ENCODE data around the gene CYP26A1.

Gene CYP26A1

GRCh38 chr10:93064874-93065660 lies 8.6 kb upstream of the CYP26A1 start:
- no peak for DNase-seq (ENCODE audit: low read depth in 2 of 2)

GRCh38 chr10:93065675-93066543 lies 7.8 kb upstream of the CYP26A1 start:
- no peak for DNase-seq (ENCODE audit: low read depth in 2 of 2)

- no peak for DNase-seq (ENCODE audit: low read depth in 2 of 2)
These were observed 7.2 kb upstream of the CYP26A1 start for GRCh38 chr10:93066544-93066913.

DNA sequence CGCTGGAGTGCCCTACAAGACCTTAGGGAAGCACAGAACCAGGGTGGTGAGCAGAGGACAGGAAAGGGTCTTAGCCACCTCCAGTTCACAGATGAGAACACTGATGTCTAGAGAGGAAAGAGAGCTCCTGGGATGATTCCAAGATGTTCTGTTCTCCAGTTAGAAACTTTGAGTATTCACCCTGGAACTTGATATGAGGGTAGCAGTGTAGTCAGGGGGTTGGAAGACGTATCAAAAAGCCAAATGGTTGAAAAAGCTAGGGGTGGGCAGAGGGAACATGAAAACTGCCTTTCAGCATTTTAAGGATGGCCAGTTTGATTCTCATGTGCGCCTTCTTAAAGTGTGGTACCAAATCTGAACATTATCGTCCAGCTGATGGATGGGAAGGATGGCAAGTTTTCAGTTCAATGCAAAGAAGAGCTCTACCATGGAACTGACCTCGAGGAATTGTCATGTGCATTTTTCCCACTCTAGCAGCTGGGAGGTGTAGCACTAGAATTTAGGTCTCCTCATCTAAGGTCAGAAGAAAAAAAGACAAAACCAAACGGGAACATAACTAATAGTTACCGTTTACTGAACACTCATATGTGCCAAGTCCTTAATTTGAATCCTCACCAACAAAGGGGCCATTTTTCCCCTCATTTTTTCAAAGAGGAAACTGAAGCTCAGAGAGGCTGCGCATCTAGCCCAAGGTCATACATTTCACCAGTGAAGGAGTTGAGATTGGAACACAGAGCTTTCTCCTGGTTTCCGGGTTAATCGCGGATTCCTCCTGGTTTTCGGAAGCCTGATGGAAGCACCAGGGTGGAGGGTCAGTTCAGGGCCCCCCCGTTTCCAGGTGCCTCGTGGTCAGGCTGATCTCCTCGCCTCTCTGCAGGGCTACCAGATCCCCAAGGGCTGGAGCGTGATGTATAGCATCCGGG lies 6.0 kb upstream of the CYP26A1 start:
- no peak for DNase-seq (ENCODE audit: low read depth in 2 of 2)

GRCh38 chr10:93068411-93069244 lies 5.1 kb upstream of the CYP26A1 start:
- no peak for DNase-seq (ENCODE audit: low read depth in 2 of 2)

DNA sequence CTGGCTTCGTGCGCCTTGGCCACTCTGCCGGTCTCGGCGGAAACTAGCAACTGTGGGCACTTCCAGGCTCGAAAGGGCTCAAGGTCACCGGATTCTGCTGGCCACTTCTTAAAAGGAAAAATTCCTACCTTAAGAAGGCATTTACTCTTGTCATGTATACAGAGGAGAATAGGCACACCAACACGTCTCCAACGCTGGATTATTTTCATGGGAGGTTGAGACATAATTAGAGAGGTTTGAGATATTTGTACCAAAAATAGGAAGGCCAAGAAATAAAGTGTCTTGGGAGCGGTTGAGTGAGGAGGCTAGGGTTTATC lies 4.5 kb upstream of the CYP26A1 start:
- DNase-seq (ENCODE audit: low read depth in 2 of 2) = no peak

DNA sequence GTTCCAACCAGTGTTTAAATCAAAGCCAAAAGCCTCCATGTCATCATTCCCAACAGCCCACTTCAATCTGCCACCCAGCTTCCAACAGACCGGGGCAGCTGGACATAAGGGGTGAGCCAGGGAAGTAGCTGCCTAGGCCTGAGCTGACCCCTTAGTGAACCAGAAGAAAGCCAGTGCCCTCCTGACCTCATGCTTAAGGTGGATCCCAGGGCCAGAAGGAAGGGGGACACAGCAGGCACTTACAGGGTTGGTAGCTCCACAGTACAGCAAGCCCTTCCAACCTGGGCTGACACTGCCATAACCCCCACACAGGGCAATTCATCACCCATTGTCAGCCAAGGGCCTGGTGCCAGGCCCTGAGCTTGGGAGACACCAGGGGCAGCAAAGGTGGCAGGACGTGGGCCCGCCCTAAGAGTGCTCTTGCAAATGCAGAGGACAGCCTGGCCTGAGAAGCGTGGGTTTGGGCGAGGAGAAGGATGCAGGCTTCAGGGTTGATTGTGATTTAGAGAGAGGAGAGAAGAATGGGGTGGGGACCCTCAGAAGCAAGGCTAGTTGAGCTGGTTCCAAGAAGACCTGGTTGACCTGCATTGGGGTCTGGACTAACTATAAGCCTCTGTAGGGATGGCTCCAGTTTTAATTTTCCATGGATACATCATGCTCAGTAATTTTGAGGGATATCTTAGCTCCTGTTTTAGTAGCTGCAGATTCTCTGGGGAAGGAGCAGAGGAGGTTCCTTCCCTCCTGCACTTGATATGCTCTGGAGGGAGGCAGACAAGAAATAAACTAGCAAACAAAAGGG lies 3.1 kb upstream of the CYP26A1 start:
- DNase-seq (ENCODE audit: low read depth in 2 of 2) = no peak

DNA sequence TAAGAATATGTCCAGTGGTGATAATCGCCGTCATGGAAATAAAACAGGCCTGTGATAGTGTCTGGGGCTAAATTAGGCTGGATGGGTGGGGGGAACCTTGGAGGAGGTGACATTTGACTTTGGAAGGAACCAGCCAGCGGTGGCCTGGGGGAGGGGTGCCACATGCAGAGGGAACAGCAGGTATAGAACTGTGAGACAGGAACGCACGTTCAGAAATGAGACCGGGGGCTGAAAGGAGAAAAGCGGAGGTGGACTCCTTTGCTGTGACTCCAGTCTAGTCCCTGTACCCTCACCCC lies 2.6 kb upstream of the CYP26A1 start:
- no peak for DNase-seq (ENCODE audit: low read depth in 2 of 2)

GRCh38 chr10:93071674-93072224 lies 1.9 kb upstream of the CYP26A1 start:
- DNase-seq (ENCODE audit: low read depth in 2 of 2) = no peak

DNA sequence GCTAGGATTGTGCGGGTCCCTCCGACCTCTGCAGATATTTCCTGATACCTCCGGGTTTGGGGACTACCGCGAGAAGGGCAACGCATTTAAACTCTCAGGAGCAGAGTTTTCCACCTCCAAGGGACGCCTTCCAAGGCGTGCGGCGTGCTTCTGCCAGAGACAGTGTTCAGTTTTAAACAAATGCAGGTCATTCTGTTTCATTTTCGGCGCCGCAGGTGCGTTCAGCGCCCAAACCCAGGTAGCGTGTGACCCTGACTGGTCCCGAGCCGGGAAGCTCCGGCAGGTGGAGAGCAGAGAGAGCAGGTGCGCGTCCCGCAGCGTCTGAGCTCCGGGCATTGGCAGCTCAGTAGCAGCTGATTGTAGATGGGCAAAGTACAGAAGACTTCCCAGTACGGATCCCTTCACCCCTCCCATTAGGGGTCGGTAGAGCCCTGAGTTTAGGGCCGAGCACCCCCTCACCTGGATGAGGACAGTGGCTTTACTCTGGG lies 1.4 kb upstream of the CYP26A1 start:
- DNase-seq (ENCODE audit: low read depth in 2 of 2) = no peak

GRCh38 chr10:93072713-93073538 lies 767 bp upstream of the CYP26A1 start:
- DNase-seq (ENCODE audit: low read depth in 2 of 2) = no peak

DNA sequence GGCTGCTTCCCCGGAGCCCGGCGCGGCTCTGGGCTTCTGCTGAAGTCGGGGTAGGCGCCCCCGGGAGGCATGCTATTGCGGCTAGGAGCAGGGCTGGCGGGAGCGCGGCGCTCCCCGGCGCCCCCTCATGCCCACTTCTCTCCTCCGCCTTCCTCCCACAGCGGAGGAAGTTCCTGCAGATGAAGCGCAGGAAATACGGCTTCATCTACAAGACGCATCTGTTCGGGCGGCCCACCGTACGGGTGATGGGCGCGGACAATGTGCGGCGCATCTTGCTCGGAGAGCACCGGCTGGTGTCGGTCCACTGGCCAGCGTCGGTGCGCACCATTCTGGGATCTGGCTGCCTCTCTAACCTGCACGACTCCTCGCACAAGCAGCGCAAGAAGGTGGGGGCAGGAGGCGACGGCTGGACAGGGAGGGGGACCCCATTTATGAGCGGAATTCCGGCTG lies 479 bp downstream of the CYP26A1 start:
- DNase-seq (ENCODE audit: low read depth in 2 of 2) = no peak

- no peak for DNase-seq (ENCODE audit: low read depth in 2 of 2)
These were observed 1.1 kb downstream of the CYP26A1 start for GRCh38 chr10:93074597-93075368.

DNA sequence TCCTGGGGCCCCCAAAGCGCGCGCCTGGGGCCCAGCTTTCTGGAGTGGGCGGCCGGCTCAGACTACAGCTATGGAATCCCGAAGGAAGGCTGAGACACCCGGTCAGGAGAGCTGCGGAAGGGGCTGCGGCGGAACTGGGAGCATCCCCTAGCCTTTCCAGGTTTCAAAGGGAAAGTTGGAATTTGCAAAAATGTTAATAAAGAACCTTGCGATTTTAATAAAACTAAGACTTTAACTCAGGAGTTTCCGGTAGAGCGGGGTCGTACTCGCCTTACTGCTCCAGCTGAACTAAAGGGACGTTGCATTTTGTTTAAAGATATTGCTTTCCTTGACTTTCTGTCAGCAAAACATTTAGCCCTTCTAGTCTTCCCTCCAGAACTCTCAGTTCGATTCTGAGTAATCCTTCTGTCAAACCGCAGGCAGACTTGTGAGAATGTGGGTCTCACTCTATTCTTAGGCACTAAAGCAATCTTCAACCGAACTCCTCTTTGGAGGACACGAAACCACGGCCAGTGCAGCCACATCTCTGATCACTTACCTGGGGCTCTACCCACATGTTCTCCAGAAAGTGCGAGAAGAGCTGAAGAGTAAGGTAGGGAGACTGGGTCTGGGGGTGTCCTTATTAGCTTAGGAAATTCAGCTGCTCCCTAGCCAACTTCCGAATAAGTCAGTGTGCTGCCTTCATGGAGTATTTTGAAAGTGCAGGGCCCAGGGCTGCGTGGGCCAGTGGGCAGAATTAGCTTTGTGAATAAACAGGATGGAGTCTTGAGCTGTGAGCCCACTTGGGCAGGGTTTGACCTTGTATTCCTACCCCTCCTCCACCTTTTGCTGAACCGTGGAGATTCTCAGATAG lies 1.9 kb downstream of the CYP26A1 start:
- DNase-seq (ENCODE audit: low read depth in 2 of 2) = no peak

DNA sequence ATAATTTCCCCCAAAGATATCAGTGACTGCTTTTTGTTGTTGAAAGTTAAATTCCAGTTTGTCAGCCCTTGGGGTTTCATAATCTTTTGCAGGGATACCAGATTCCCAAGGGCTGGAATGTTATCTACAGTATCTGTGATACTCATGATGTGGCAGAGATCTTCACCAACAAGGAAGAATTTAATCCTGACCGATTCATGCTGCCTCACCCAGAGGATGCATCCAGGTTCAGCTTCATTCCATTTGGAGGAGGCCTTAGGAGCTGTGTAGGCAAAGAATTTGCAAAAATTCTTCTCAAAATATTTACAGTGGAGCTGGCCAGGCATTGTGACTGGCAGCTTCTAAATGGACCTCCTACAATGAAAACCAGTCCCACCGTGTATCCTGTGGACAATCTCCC lies 3.2 kb downstream of the CYP26A1 start:
- DNase-seq (ENCODE audit: low read depth in 2 of 2) = no peak

DNA sequence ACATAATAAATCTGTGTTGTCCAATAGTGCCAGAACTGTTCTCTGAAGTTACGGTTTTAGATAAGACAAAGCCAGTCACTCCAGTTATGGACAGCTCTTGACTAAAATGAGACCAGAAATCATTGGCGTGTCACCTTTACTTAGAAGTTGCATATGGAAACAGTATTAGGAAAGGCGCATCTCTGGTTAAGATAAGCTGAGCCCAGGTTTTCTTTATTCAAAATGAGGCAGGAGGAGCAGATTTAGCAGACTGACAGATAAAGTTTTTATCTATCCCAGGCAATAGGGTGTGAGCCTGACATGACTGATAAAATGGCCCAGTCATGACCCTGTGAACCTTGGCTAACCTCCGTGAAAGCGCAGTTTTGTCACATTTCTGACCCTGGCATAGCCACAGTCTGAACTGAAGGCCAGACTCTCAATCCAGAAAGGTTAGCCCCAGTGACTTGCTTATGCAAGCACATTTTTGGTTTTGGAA lies 4.2 kb downstream of the CYP26A1 start:
- no peak for DNase-seq (ENCODE audit: low read depth in 2 of 2)

GRCh38 chr10:93079663-93080349 lies 6.1 kb downstream of the CYP26A1 start:
- DNase-seq (ENCODE audit: low read depth in 2 of 2) = no peak
